ENCODE results near the gene UBE2L3. TPM values are rescaled to one million over a fixed set of nuclear protein-coding genes. Genes with fewer than 3 reads are reported as not detected.

UBE2L3 gene
- total RNA-seq, 1 donor from 2014 or later, result 22.0 TPM

GRCh38 chr22:21598302-21598701 lies 30.8 kb downstream of the UBE2L3 start:
- Histone ChIP-seq H3K27ac (no peak overlapping the region), H3K4me3 (no peak overlapping the region), H3K4me1 (peaks cover 0 to 8% of the 10 kb centered on the region in 2 donors), H3K27me3 (no peaks in the 10 kb centered on the region), H3K36me3 (peaks cover 28 to 30% of the 10 kb centered on the region in 2 donors), H3K9me3 (no peaks in the 10 kb centered on the region)
- no peak for TF ChIP-seq CTCF (IDR thresholded peaks at IDR 0.05)
- no peak for DNase-seq (ENCODE audit: low spot score in 2 of 2)
- intact Hi-C loops (cut with DNase I), result no loop called here

DNA sequence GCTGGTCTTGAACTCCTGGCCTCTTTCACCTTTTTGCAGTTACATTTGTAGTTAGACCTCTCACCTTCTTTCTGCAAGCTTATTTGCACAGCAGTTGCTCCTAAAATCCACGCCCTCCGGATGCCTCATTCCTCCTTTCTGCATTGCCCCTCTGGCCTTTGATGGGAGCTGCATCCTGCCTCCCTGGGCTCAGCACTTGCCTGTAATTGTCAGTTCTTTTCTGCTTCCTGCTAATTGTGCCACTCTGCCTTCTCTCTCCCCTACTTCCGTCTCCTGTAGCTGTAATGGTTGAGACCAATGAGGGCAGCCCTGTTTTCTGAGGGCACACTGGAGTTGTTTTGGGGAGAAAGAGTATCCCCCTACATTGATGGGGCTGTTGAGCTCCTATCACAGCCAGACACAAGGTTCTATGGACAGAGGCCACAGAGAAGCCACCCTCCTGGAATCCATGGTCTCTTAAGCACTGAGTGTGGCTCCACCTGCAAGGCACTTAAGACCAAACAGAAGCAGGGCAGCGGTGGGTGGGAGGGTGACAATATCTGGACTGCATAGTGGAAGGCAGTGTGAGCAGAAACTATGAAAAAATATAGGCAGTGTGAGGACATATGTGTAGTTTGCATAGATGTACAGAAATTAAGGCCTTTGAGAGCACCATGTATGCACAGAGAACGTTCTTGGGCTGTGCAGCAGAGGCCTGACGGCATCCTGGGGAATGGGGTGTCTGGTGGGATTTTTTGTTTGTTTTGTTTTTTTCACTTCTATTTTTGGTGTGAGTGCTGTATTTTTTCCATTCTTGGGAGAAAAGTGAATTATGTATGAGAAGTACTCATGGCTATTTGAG lies 31.8 kb downstream of the UBE2L3 start:
- no peak for DNase-seq (ENCODE audit: low spot score in 2 of 2)
- no peaks in the 10 kb centered on the region for H3K9me3 ChIP-seq
- peaks cover 0 to 8% of the 10 kb centered on the region in 2 donors for H3K4me1 ChIP-seq
- peaks cover 19 to 21% of the 10 kb centered on the region in 2 donors for H3K36me3 ChIP-seq
- no peak for TF ChIP-seq CTCF (IDR thresholded peaks at IDR 0.05)
- intact Hi-C loops (cut with DNase I), result no loop called here
- no peak overlapping the region for H3K27ac ChIP-seq
- no peak overlapping the region for H3K4me3 ChIP-seq
- no peaks in the 10 kb centered on the region for H3K27me3 ChIP-seq

- Histone ChIP-seq H3K9me3 (no peaks in the 10 kb centered on the region), H3K27ac (no peak overlapping the region), H3K4me3 (no peak overlapping the region), H3K36me3 (no peaks in the 10 kb centered on the region), H3K27me3 (no peaks in the 10 kb centered on the region), H3K4me1 (peaks cover 0 to 8% of the 10 kb centered on the region in 2 donors)
- no peak for DNase-seq (ENCODE audit: low spot score in 2 of 2)
- intact Hi-C loops (cut with DNase I), result no loop called here
- TF ChIP-seq CTCF (IDR thresholded peaks at IDR 0.05), result no peak
These were observed 35.1 kb downstream of the UBE2L3 start for GRCh38 chr22:21602579-21602978.

- no peaks in the 10 kb centered on the region for H3K27me3 ChIP-seq
- no peak overlapping the region for H3K27ac ChIP-seq
- H3K36me3 ChIP-seq, result no peaks in the 10 kb centered on the region
- H3K9me3 ChIP-seq, result no peaks in the 10 kb centered on the region
- no peak for DNase-seq (ENCODE audit: low spot score in 2 of 2)
- no peak overlapping the region for H3K4me3 ChIP-seq
- intact Hi-C loops (cut with DNase I), result no loop called here
- H3K4me1 ChIP-seq, result peaks cover 0 to 8% of the 10 kb centered on the region in 2 donors
- TF ChIP-seq CTCF (IDR thresholded peaks at IDR 0.05), result no peak
These were observed 36.5 kb downstream of the UBE2L3 start for GRCh38 chr22:21603973-21604372.

- Histone ChIP-seq H3K36me3 (peaks cover 4 to 6% of the 10 kb centered on the region in 2 donors), H3K27ac (no peak overlapping the region), H3K9me3 (no peaks in the 10 kb centered on the region), H3K4me1 (no peaks in the 10 kb centered on the region), H3K27me3 (no peaks in the 10 kb centered on the region), H3K4me3 (no peak overlapping the region)
- TF ChIP-seq CTCF (IDR thresholded peaks at IDR 0.05), result no peak
- intact Hi-C loops (cut with DNase I), result no loop called here
- no peak for DNase-seq (ENCODE audit: low spot score in 2 of 2)
These were observed 38.5 kb downstream of the UBE2L3 start for GRCh38 chr22:21605887-21606564.

All from ascending aorta (tissue), 2 donors.